Mucosa of descending colon (tissue), 3 donors: ENCODE results near the gene RNH1. TPM values are rescaled to one million over a fixed set of nuclear protein-coding genes. Genes with fewer than 3 reads are reported as not detected.

Source experiments
- ATAC-seq: fragments of 200-7000 bp; cut with Tn5 transposase; one replicate; pipeline ENCODE4 v1.9.1; 2020; ENCODE audit warnings: mild to moderate bottlenecking, moderate library complexity
- DNase-seq, 3 donors: peaks; one replicate each; pipeline ENCODE4 v3.0.0-alpha.2; 2020
- H3K36me3 ChIP-seq: fragments of 200-600 bp; one replicate; pipeline ENCODE4 v1.8.0; 2021; ENCODE audit warnings: low read depth, mild to moderate bottlenecking
- H3K4me1 ChIP-seq: fragments of 200-600 bp; one replicate; pipeline ENCODE4 v1.8.0; 2021; ENCODE audit warnings: low read depth, mild to moderate bottlenecking
- H3K4me3 ChIP-seq: fragments of 200-600 bp; one replicate; pipeline ENCODE4 v1.8.0; 2021; ENCODE audit warnings: mild to moderate bottlenecking
- H3K9me3 ChIP-seq: fragments of 200-600 bp; one replicate; pipeline ENCODE4 v1.8.0; 2021; ENCODE audit warnings: mild to moderate bottlenecking
- CTCF ChIP-seq: fragments of 200-600 bp; IDR thresholded peaks from one replicate; pipeline ENCODE4 v1.8.0; 2022; ENCODE audit warnings: antibody characterized with exemption, mild to moderate bottlenecking
- intact Hi-C, 2 donors: fragments of 100-400 bp; cut with DNase I in 1 of 2; cut with micrococcal nuclease in 1 of 2; formaldehyde crosslinking; loops; one replicate each; pipeline versions ENCODE4 v1.11.0 to v1.11.1; 2022; cut with DNase I, micrococcal nuclease
- total RNA-seq, 3 donors: library from RNA; stranded (reverse); fragmentation: NEBNext Ultra II Directional in 2 of 3; extraction: Animal tissue kit (Norgen Biotek cat#: 25700) in 2 of 3; gene quantifications; one replicate each; pipeline versions ENCODE4 v1.2.1 to v1.2.4, GENCODE V29; 2021 to 2023
- donor health status: DM: no; HTN: no; CAD: no; lungs with moderate emphysema.
- donor health status: DM: no; HTN: no; CAD: no.
- donor health status: DM: no; HTN: yes; CAD: no.

Gene RNH1
- total RNA-seq, 3 donors from 2014 or later: 108 to 127 (median 118) TPM

GRCh38 chr11:535519-536454, 28.7 kb upstream of the RNH1 start, which contains the start of gene HRAS:
Gene HRAS, minus strand, starts transcription at chr11:535576.
- Histone ChIP-seq H3K4me3 (peak within 1 kb of the TSS; percentile 65), H3K9me3 (no peaks in the 10 kb centered on the region), H3K4me1 (peaks cover 21% of the 10 kb centered on the region), H3K36me3 (no peaks in the 10 kb centered on the region)
- peak; percentile 88 for ATAC-seq
- TF ChIP-seq CTCF: no peak
- peak; percentile 94 to 98 (median 97) for DNase-seq
- intact Hi-C loops: no loop called here

- H3K4me1 ChIP-seq: peaks cover 21% of the 10 kb centered on the region
- ATAC-seq (no peak), DNase-seq (no peak)
- H3K4me3 ChIP-seq: peak overlapping the region; percentile 65
- no peak for TF ChIP-seq CTCF
- H3K36me3 ChIP-seq: no peaks in the 10 kb centered on the region
- intact Hi-C loops: no loop called here
- no peaks in the 10 kb centered on the region for H3K9me3 ChIP-seq
Measured at GRCh38 chr11:535210-535518, 28.1 kb upstream of the RNH1 start.

GRCh38 chr11:534396-535209, 27.6 kb upstream of the RNH1 start:
- H3K9me3 ChIP-seq: no peaks in the 10 kb centered on the region
- peaks cover 21% of the 10 kb centered on the region for H3K4me1 ChIP-seq
- intact Hi-C loops: no loop called here
- peak; percentile 4 for ATAC-seq
- no peaks in the 10 kb centered on the region for H3K36me3 ChIP-seq
- DNase-seq: peak in 2 of 3 donors; percentile 67 to 75
- peak overlapping the region; percentile 65 for H3K4me3 ChIP-seq
- no peak for TF ChIP-seq CTCF

GRCh38 chr11:533586-534395, 26.7 kb upstream of the RNH1 start:
- DNase-seq (no peak), ATAC-seq (no peak)
- intact Hi-C loops: no loop called here
- no peaks in the 10 kb centered on the region for H3K36me3 ChIP-seq
- no peaks in the 10 kb centered on the region for H3K9me3 ChIP-seq
- no peak overlapping the region for H3K4me3 ChIP-seq
- H3K4me1 ChIP-seq: peaks cover 21% of the 10 kb centered on the region
- TF ChIP-seq CTCF: no peak

GRCh38 chr11:532986-533585, 26.0 kb upstream of the RNH1 start:
- H3K9me3 ChIP-seq: no peaks in the 10 kb centered on the region
- TF ChIP-seq CTCF: no peak
- peaks cover 19% of the 10 kb centered on the region for H3K4me1 ChIP-seq
- ATAC-seq (no peak), DNase-seq (peak in 1 of 3 donors; percentile 61)
- intact Hi-C loops: no loop called here
- H3K4me3 ChIP-seq: no peak overlapping the region
- no peaks in the 10 kb centered on the region for H3K36me3 ChIP-seq
